ENCODE data around the gene CACFD1.

CACFD1 gene

DNA sequence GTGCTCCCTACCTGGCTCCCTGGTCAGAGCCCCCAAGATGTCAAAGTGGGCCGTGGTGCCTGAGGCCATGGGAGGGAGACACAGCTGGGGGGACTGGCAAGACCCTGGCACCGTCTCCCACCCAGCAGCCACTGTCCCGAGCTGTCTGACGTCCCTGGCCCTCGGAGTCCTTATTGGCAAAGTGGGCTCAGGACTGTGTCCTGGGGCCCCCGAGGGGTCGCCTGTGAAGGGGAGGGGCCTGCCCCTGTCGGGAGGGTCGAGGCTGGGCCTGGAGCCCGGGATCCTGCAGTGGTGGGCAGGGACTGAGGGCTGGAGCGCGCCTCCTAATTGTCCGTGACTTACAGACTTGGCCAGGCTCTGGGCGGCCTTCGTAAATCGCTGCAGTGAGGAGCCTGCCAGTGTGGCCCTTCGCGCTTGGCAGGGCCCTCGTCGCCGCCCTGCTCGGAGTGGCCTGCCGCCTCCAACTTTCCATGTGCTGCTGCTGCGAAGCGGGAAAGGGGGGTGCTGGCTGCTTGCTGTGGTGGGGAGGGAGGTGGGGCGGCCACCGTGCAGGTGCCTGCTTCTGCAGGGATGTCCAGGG, 51.2 kb downstream of the CACFD1 start:
- in situ Hi-C loops (cut with HindIII; ENCODE audit: low sequenced_read_pairs), result no loop called here
- no peak for DNase-seq (ENCODE audit: low read depth)
- no peak overlapping the region for H3K4me3 ChIP-seq (ENCODE audit: low read depth, low read length)
- TF ChIP-seq, protein P1, sequence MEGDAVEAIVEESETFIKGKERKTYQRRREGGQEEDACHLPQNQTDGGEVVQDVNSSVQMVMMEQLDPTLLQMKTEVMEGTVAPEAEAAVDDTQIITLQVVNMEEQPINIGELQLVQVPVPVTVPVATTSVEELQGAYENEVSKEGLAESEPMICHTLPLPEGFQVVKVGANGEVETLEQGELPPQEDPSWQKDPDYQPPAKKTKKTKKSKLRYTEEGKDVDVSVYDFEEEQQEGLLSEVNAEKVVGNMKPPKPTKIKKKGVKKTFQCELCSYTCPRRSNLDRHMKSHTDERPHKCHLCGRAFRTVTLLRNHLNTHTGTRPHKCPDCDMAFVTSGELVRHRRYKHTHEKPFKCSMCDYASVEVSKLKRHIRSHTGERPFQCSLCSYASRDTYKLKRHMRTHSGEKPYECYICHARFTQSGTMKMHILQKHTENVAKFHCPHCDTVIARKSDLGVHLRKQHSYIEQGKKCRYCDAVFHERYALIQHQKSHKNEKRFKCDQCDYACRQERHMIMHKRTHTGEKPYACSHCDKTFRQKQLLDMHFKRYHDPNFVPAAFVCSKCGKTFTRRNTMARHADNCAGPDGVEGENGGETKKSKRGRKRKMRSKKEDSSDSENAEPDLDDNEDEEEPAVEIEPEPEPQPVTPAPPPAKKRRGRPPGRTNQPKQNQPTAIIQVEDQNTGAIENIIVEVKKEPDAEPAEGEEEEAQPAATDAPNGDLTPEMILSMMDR (IDR thresholded peaks at IDR 0.05; ENCODE audit: low read depth, low read length, missing control alignments), result no peak

DNA sequence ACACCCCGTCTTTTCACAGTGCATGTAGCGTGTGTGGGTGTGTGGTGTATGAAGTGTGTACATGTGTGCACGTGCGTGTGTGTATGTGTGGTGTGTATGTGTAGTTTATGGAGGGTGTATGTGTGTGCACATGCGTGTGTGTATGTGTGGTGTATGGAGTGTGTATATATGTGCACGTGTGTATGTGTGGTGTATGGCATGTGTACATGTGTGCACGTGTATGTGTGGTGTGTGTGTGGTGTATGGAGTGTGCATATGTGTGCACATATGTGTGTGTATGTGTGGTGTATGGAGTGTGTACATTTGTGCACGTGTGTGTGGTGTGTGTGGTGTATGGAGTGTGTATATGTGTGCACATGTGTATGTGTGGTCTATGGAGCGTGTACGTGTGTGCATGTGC, 51.8 kb downstream of the CACFD1 start:
- DNase-seq (ENCODE audit: low read depth), result no peak
- no peak overlapping the region for H3K4me3 ChIP-seq (ENCODE audit: low read depth, low read length)
- in situ Hi-C loops (cut with HindIII; ENCODE audit: low sequenced_read_pairs), result no loop called here
- TF ChIP-seq, protein P1 (IDR thresholded peaks at IDR 0.05; ENCODE audit: low read depth, low read length, missing control alignments), result no peak

DNA sequence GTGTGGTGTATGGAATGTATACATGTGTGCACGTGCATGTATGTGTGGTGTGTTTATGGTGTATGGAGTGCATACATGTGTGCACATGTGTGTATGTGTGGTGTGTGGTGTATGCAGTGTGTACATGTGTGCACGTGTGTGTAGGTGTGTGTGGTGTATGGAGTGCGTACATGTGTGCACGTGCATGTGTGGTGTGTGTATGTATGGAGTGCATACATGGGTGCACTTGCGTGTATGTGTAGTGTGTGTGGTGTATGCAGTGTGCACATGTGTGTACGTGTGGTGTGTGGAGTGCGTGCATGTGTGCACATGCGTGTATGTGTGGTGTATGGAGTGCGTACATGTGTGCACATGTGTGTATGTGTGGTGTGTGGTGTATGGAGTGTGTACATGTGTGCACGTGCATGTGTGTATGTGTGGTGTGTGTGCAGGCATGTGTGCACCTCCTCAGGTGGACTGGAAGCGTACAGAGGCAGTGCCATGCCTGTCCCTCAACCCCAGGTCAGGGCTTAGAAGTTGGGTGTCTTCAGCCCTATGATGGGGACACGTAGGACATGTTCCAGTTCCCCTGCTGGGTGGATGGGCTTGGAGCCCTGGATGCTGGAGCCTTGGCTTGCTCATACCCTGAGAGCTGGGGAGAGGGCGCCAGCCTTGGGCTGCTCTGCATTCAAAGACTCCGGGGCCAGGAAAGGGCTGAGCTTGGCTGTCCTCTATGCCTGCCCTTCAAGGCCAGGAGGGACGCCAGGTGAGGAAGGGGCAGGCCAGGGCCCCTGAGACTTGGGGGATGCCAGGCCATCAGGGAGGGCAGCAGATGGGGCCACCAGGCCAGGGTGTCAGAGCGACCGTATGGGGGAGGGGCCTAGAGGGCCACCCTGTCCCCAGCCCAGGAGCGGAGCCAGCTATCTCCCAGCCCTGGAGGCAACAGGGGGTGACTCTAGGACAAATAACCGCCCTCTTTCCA, 52.8 kb downstream of the CACFD1 start:
- H3K4me3 ChIP-seq (ENCODE audit: low read depth, low read length), result no peak overlapping the region
- no peak for DNase-seq (ENCODE audit: low read depth)
- TF ChIP-seq, protein P1 (IDR thresholded peaks at IDR 0.05; ENCODE audit: low read depth, low read length, missing control alignments), result no peak
- in situ Hi-C loops (cut with HindIII; ENCODE audit: low sequenced_read_pairs), result no loop called here

DNA sequence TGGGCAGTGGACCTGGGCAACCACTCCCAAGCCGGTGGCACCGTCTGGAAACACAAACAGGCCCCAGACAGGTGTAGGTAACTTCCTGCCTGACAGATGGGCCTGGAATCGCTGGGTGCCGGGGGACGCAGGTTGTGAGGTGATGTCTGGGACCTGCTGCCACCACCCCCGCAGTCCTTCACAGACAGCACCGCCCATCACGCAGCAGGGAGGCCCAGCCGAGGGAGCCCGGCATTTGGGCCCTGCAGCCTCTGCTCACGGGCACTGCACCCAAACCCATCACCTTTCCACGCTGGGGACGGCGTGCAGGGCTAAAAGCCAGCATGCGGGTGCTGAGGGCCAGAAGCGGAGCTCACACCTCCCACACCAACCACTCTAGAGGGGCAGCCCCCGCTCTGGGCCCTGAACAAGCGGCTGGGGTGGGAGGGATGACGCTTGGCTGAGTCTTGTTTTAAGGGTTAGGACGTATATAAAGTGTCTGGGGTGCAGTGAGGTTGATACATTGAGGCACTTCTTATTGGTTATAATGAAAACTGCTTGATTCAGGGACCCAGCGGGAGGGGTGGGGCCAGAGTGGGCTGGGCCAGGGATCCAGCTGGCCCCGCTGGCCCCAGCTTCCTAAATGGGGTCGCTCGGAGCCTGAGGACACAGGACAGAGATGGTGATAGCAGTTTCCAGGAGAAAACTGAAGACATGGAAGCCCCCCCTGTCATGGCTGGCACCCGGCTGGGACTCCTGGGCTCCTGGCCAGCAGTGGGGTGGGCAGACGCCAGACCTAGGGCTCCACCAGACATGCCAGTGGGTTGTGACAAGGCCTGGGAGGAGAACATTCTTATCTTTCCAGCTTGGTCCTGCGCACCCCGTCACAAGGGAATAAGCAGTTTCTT, 53.7 kb downstream of the CACFD1 start:
- in situ Hi-C loops (cut with HindIII; ENCODE audit: low sequenced_read_pairs), result no loop called here
- no peak for DNase-seq (ENCODE audit: low read depth)
- TF ChIP-seq, protein P1 (IDR thresholded peaks at IDR 0.05; ENCODE audit: low read depth, low read length, missing control alignments), result no peak
- H3K4me3 ChIP-seq (ENCODE audit: low read depth, low read length), result no peak overlapping the region

DNA sequence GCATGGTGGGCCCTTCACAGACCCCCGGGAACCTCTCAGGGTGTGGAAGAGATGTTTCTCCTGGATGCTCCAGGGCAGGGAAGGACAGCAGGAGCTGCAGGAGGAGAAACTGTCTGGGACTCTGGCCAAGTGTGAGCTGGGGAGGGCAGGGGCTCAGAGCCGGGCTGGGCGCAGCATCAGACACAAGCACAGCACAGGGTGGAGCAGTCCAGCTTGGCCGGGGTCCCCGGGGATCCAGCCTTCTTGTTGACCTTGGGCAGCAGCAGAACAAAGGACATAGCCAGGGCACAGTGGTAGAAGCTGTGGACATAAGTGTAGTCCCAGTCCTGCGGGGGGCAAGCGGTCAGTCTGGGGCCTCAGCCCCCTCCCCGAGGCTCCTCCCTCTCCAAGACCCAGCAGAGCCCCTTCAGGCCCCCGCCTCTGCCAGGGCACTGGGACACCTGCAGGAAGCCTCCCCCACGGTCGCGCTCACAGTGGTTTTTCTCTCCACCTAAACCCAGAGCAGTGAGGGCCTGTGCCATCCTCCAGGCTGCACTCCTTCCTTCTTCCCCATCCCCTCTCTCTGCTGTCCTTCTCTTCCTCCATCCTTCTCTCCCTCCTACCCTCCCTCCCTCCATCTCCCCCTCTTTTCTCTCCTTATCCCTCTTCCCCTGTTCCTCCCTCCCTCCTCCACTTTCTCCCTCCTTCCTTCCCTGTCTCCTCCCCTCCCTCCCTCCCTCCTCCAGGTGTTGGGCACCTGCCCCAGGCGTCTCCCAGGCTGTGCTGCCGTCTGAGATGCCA, 54.9 kb downstream of the CACFD1 start:
- DNase-seq (ENCODE audit: low read depth), result no peak
- TF ChIP-seq, protein P1 (IDR thresholded peaks at IDR 0.05; ENCODE audit: low read depth, low read length, missing control alignments), result no peak
- in situ Hi-C loops (cut with HindIII; ENCODE audit: low sequenced_read_pairs), result no loop called here
- no peak overlapping the region for H3K4me3 ChIP-seq (ENCODE audit: low read depth, low read length)
